Pancreas (tissue), 10 donors: ENCODE measurements around the gene CCDC83. TPM values are rescaled to one million over a fixed set of nuclear protein-coding genes. Genes with fewer than 3 reads are reported as not detected.
A peak's percentile ranks its signal among the peaks of the same experiment; 100 is the strongest.
"Not testable (repeated sequence)": the region's sequence is repeated elsewhere in the genome, so short reads cannot be mapped to it uniquely, and the experiment has no call there.

Experiments used
- ATAC-seq, 4 donors: fragments of 200-7000 bp; cut with Tn5 transposase; one replicate each; pipeline versions ENCODE4 v1.8.0 to v1.9.1; 2020; ENCODE audit warnings: mild to moderate bottlenecking in 4 of 4, moderate library complexity in 4 of 4
- DNase-seq, 6 donors: peaks; one replicate each; pipeline ENCODE4 v3.0.0-alpha.2; 2020
- FAIRE-seq: peaks from 2 replicates; lab custom pipeline; 2012; peaks lifted over from hg19 to GRCh38; lab: Jason Lieb, UNC
- H3K27ac ChIP-seq, 4 donors: fragments of 200-600 bp; sonication (generic); 1 replicate in 3 of 4; 2 replicates in 1 of 4; pipeline versions ENCODE4 v1.5.0 to v1.8.0; 2020
- H3K27me3 ChIP-seq, 4 donors: fragments of 200-600 bp; one replicate each; pipeline ENCODE4 v1.8.0; 2021
- H3K36me3 ChIP-seq, 3 donors: fragments of 200-600 bp; sonication (generic) in 1 of 3; one replicate each; pipeline versions ENCODE4 v1.5.0 to v1.8.0; 2020 to 2021
- H3K4me1 ChIP-seq, 3 donors: fragments of 200-600 bp; one replicate each; pipeline ENCODE4 v1.8.0; 2021
- H3K4me3 ChIP-seq, 4 donors: fragments of 200-600 bp; sonication (generic) in 2 of 4; one replicate each; pipeline versions ENCODE4 v1.5.0 to v1.8.0; 2020 to 2021
- H3K9me3 ChIP-seq, 4 donors: fragments of 200-600 bp; one replicate each; pipeline ENCODE4 v1.8.0; 2021
- CTCF ChIP-seq, 4 donors: fragments of 200-600 bp; sonication (generic) in 3 of 4; IDR thresholded peaks; one replicate each; pipeline versions ENCODE4 v1.5.0 to v1.8.0; 2021; ENCODE audit warnings: antibody characterized with exemption in 4 of 4
- WGBS, 2 donors: extraction: QIAGEN DNeasy Blood & Tissue Kit; methylation state at CpG; one replicate each; pipeline ENCODE4 v1.1.7; 2013; 5-methylcytosine and 5-hydroxymethylcytosine counted together
- intact Hi-C, 3 donors: fragments of 100-400 bp; cut with DNase I; formaldehyde crosslinking; loops; one replicate each; pipeline versions ENCODE4 v1.11.1 to v1.14.2; 2022
- polyA plus RNA-seq, 2 donors: library from polyadenylated mRNA; stranded (reverse); fragments of 200-250 nt; gene quantifications; one replicate each; pipeline ENCODE4 v1.2.3, GENCODE V29; 2013
- total RNA-seq, 6 donors: library from RNA; stranded (reverse); fragmentation: NEBNext Ultra II Directional in 4 of 6; extraction: Animal tissue kit (Norgen Biotek cat#: 25700) in 4 of 6; gene quantifications; one replicate each; pipeline versions ENCODE4 v1.2.1 to v1.2.4, GENCODE V29; 2021 to 2023
- donor health status: healthy with polysubstance abuse.
- donor health status: DM: no; HTN: no; CAD: no; lungs with moderate emphysema.
- donor health status: DM: no; HTN: no; CAD: no.
- donor health status: control.
- donor health status: control.
- donor health status: Bipolar disorder and iron deficiency.
- donor health status: DM: yes; HTN: yes; CAD: no.
- donor health status: DM: no; HTN: no; CAD: no.
- donor health status: DM: no; HTN: no; CAD: no.
- donor health status: DM: yes; HTN: yes; CAD: no.

CCDC83 gene
- total and polyA plus RNA-seq, 8 donors = not detected

- WGBS, 2 donors = 97 to 100% methylated on average over 2 of the region's 2 CpGs
- no peaks in the 10 kb centered on the region for H3K36me3 ChIP-seq
- no peak for TF ChIP-seq CTCF (IDR thresholded peaks at IDR 0.05)
- H3K27me3 ChIP-seq = no peaks in the 10 kb centered on the region
- H3K9me3 ChIP-seq = no peaks in the 10 kb centered on the region
- no peak overlapping the region for H3K27ac ChIP-seq
- DNase-seq (no peak), ATAC-seq (no peak), FAIRE-seq (no peak)
- intact Hi-C loops = no loop called here
- H3K4me1 ChIP-seq = peaks cover 0 to 2% (median 0%) of the 10 kb centered on the region in 3 donors
- no peak overlapping the region for H3K4me3 ChIP-seq
These were observed 26.0 kb upstream of the CCDC83 start for GRCh38 chr11:85829172-85829571.

GRCh38 chr11:85831050-85831449 lies 24.1 kb upstream of the CCDC83 start:
- intact Hi-C loops = no loop called here
- DNase-seq (no peak), FAIRE-seq (no peak)

DNA sequence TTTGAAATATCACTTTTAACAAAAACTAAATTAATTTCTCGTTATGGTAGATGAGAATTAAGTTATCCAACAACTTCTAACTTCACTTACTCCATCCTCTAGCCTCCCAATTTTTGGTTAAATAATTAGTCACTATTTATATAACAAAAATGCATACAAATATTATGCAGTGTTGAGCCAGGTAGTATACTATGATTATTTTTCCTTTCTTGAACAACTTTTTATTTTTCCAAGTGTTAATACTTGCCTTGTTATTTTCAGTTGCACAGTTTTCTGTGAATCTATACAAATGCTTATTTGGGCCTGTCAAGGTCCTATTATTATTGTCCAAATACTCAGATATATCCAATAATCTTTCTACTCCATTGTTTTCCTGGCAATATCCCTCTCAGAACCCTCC lies 19.9 kb upstream of the CCDC83 start:
- no peaks in the 10 kb centered on the region for H3K27me3 ChIP-seq
- FAIRE-seq (no peak), ATAC-seq (no peak), DNase-seq (no peak)
- H3K9me3 ChIP-seq = no peaks in the 10 kb centered on the region
- H3K4me1 ChIP-seq = no peaks in the 10 kb centered on the region
- intact Hi-C loops = no loop called here
- H3K4me3 ChIP-seq = no peak overlapping the region
- H3K27ac ChIP-seq = no peak overlapping the region
- H3K36me3 ChIP-seq = no peaks in the 10 kb centered on the region
- no peak for TF ChIP-seq CTCF (IDR thresholded peaks at IDR 0.05)
- WGBS, 2 donors = 85 to 97% methylated on average over 1 of the region's 1 CpG

More at GRCh38 chr11:85831050-85831449, 24.1 kb upstream of the CCDC83 start:
- Histone ChIP-seq H3K9me3 (no peaks in the 10 kb centered on the region), H3K4me1 (peaks cover 0 to 2% (median 0%) of the 10 kb centered on the region in 3 donors), H3K36me3 (no peaks in the 10 kb centered on the region), H3K4me3 (no peak overlapping the region), H3K27me3 (no peaks in the 10 kb centered on the region), H3K27ac (no peak overlapping the region)
- ATAC-seq = peak in 3 of 4 donors; percentile 21 to 64 (median 62)
- no peak for TF ChIP-seq CTCF (IDR thresholded peaks at IDR 0.05)

DNA sequence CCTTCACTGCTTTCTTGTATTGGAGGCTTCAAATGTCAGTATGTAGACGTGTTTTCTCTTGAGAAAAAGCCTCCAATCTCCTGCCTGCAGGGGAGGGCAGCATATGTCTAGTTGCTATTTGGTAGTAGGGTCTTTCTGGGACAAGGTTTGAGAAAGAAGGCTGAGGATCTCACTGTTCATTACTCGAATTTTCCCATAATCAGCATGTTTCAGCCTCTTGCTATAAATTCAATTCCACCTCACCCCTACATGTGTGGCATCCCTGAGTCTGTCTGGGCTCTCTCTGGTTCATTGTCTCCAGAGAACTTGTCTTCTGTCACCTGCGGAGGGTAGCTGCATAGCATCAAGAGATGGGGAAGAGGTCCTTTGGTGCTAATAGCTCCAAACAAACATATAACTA lies 19.5 kb upstream of the CCDC83 start:
- 52 to 59% methylated on average over 3 of the region's 3 CpGs for WGBS, 2 donors
- Histone ChIP-seq H3K4me3 (no peak overlapping the region), H3K27ac (no peak overlapping the region), H3K4me1 (no peaks in the 10 kb centered on the region), H3K36me3 (no peaks in the 10 kb centered on the region), H3K27me3 (no peaks in the 10 kb centered on the region), H3K9me3 (no peaks in the 10 kb centered on the region)
- intact Hi-C loops = no loop called here
- DNase-seq (no peak), FAIRE-seq (no peak), ATAC-seq (no peak)
- TF ChIP-seq CTCF (IDR thresholded peaks at IDR 0.05) = no peak

DNA sequence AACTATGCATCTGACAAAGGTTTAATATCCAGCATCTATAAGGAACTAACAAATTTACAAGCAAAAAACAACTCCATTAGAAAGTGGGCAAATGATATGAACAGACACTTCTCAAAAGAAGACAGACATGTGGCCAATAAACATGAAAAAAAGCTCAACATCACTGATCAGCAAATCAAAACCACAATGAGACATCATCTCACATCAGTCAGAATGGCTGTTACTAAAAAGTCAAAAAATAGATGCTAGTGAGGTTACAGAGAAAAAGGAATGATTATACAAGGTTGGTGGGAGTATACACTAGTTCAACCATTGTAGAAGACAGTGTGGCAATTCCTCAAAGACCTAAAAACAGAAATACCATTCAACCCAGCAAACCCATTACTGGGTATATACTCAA lies 14.3 kb upstream of the CCDC83 start:
- ATAC-seq, H3K36me3 ChIP-seq, intact Hi-C loops, H3K27me3 ChIP-seq, H3K4me1 ChIP-seq, H3K4me3 ChIP-seq, H3K9me3 ChIP-seq, FAIRE-seq, DNase-seq, H3K27ac ChIP-seq: not testable (repeated sequence)
